SK-N-SH (cell line): ENCODE data around the gene MAMDC2.

Source experiments
- CTCF ChIP-seq: fragments of 200-600 bp; sonication (generic); IDR thresholded peaks from 2 replicates; pipeline ENCODE4 v1.6.1; 2017; ENCODE audit warnings: antibody characterized with exemption, mild to moderate bottlenecking, moderate library complexity
- ELF1 ChIP-seq: IDR thresholded peaks from 2 replicates; pipeline ENCODE4 v1.4.0; 2012
- EP300 ChIP-seq, 2 experiments: IDR thresholded peaks; 2 replicates each; pipeline versions ENCODE4 v1.4.0 to v1.6.1; 2012; ENCODE audit warnings: borderline replicate concordance in 1 of 2, low read depth in 1 of 2, low read length in 1 of 2
- JUND ChIP-seq: IDR thresholded peaks from 2 replicates; pipeline ENCODE4 v1.4.0; 2012
- MAX ChIP-seq: IDR thresholded peaks from 2 replicates; pipeline ENCODE4 v1.4.0; 2012; ENCODE audit warnings: low read depth

- TF ChIP-seq JUND (no peak), ELF1 (no peak), MAX (no peak), EP300 (IDR thresholded peaks at IDR 0.05; ENCODE audit: borderline replicate concordance in 1 of 2, low read depth in 1 of 2, low read length in 1 of 2) (no peak), CTCF (no peak)
Measured at GRCh38 chr9:70093944-70094343, 50.3 kb downstream of the MAMDC2 start.
